CD4-positive, alpha-beta T cell (primary cell): ENCODE data around the gene RANBP9. TPM values are rescaled to one million over a fixed set of nuclear protein-coding genes. Genes with fewer than 3 reads are reported as not detected.

Source experiments
- ATAC-seq: fragments of 200-7000 bp; cut with Tn5 transposase; one replicate; pipeline ENCODE4 v1.10.0; 2022; ENCODE audit warnings: mild to moderate bottlenecking; ENCODE audit not compliant: poor library complexity
- CTCF ChIA-PET: fragments of 350-600 bp; sonication (Branson Sonifier 250); formaldehyde crosslinking; loops from one replicate; lab custom pipeline; 2021; ENCODE audit warnings: antibody characterized with exemption, inconsistent platforms; lab: Charles Lee
- POLR2A ChIA-PET: fragments of 350-600 bp; sonication (Branson Sonifier 250); formaldehyde crosslinking; loops from one replicate; lab custom pipeline; 2021; ENCODE audit warnings: antibody characterized with exemption, inconsistent platforms; lab: Charles Lee
- DNase-seq, 14 experiments: peaks; one replicate each; pipeline ENCODE4 v3.0.0-alpha.2; 2013 to 2020; ENCODE audit warnings: mixed read lengths in 2 of 14
- H3K27ac ChIP-seq, 2 donors: one replicate each; pipeline versions ENCODE4 v1.5.1 to v1.7.0; 2013; ENCODE audit warnings: low read length in 2 of 2, low read depth in 1 of 2, mild to moderate bottlenecking in 1 of 2
- H3K27me3 ChIP-seq, 2 experiments: 1 replicate in 1 of 2; 2 replicates in 1 of 2; pipeline versions ENCODE4 v1.6.1 to v1.7.0; 2013; ENCODE audit warnings: low read length in 2 of 2, control low read depth in 1 of 2, mild to moderate bottlenecking in 1 of 2, moderate library complexity in 1 of 2; ENCODE audit not compliant: insufficient read depth in 2 of 2, control insufficient read depth in 1 of 2
- H3K36me3 ChIP-seq: one replicate; pipeline ENCODE4 v1.6.1; 2013; ENCODE audit warnings: low read length, control low read depth; ENCODE audit not compliant: insufficient read depth
- H3K4me1 ChIP-seq: one replicate; pipeline ENCODE4 v1.6.1; 2013; ENCODE audit warnings: low read length, control low read depth; ENCODE audit not compliant: insufficient read depth
- H3K4me3 ChIP-seq: one replicate; pipeline ENCODE4 v1.5.1; 2013; ENCODE audit warnings: mild to moderate bottlenecking, low read length, moderate library complexity
- H3K9me3 ChIP-seq, 2 experiments: 1 replicate in 1 of 2; 2 replicates in 1 of 2; pipeline versions ENCODE4 v1.6.1 to v1.7.0; 2013; ENCODE audit warnings: low read length in 2 of 2, mild to moderate bottlenecking in 2 of 2, control low read depth in 1 of 2, moderate library complexity in 1 of 2; ENCODE audit not compliant: control insufficient read depth in 1 of 2, insufficient read depth in 1 of 2
- H3K27ac Mint-ChIP-seq: one replicate; pipeline ENCODE4 v1.8.0; 2020; ENCODE audit warnings: mixed read lengths
- H3K27me3 Mint-ChIP-seq: one replicate; pipeline ENCODE4 v1.8.0; 2021; ENCODE audit warnings: mixed read lengths
- H3K36me3 Mint-ChIP-seq: one replicate; pipeline ENCODE4 v1.8.0; 2021; ENCODE audit warnings: low read depth, mixed read lengths
- H3K4me1 Mint-ChIP-seq: one replicate; pipeline ENCODE4 v1.8.0; 2021; ENCODE audit warnings: low read depth, mixed read lengths
- H3K4me3 Mint-ChIP-seq: one replicate; pipeline ENCODE4 v1.8.0; 2020; ENCODE audit warnings: mild to moderate bottlenecking, mixed read lengths
- H3K9me3 Mint-ChIP-seq: one replicate; pipeline ENCODE4 v1.8.0; 2020; ENCODE audit warnings: mixed read lengths
- intact Hi-C, 2 experiments: fragments of 100-400 bp; cut with DNase I in 1 of 2; cut with micrococcal nuclease in 1 of 2; formaldehyde crosslinking; loops; one replicate each; pipeline versions ENCODE4 v1.15.1 to v1.9.0; 2023 to 2025; cut with DNase I, micrococcal nuclease
- total RNA-seq, 174 experiments: library from RNA in 2 of 174; stranded (reverse) in 2 of 174; gene quantifications; one replicate each; pipeline ENCODE4 v1.2.3 and lab custom pipeline; 2021 to 2026
- TF ChIP-seq, protein P1 (sequence below): fragments of 200-600 bp; IDR thresholded peaks from one replicate; pipeline ENCODE4 v1.8.0; 2022; ENCODE audit warnings: antibody characterized with exemption, mild to moderate bottlenecking

The RANBP9 gene
- total RNA-seq, 2 experiments from 2014 or later = 60.8 to 62.9 TPM

DNA sequence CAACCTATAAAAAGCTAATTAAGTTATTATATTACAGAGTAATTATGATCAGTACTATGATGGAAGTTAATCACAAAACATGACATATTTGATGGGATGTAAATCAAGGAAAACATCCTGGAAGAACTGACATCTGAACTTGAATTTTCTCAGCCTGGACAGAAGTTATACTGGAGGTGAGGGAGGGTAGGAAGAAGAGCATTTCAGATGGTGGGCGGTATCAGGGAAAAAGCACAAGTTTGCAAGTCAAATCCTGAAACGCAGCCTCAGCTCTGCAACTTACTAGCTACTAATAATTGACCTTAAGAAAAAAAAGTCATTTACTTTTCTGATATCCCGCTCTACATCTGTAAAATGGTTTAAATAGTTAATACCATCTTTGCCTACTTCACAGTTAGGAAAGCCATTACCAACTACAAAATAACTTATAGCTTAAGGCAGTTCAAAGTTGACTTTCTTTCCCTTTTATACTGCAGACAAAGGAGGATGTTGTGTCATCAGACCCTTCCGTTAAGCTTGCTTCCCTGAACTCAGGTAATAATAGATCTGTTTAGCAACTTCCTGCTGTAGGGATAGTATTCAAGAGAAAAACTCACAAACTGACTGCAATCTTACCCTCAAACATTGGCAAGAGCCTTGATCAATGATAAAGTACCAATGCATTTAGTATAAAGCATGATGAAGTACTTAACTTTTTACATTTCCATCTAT is 75.5 kb downstream of the RANBP9 start:
- TF ChIP-seq, protein P1, sequence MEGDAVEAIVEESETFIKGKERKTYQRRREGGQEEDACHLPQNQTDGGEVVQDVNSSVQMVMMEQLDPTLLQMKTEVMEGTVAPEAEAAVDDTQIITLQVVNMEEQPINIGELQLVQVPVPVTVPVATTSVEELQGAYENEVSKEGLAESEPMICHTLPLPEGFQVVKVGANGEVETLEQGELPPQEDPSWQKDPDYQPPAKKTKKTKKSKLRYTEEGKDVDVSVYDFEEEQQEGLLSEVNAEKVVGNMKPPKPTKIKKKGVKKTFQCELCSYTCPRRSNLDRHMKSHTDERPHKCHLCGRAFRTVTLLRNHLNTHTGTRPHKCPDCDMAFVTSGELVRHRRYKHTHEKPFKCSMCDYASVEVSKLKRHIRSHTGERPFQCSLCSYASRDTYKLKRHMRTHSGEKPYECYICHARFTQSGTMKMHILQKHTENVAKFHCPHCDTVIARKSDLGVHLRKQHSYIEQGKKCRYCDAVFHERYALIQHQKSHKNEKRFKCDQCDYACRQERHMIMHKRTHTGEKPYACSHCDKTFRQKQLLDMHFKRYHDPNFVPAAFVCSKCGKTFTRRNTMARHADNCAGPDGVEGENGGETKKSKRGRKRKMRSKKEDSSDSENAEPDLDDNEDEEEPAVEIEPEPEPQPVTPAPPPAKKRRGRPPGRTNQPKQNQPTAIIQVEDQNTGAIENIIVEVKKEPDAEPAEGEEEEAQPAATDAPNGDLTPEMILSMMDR = no peak
- intact Hi-C loops = loop anchor here in 1 of 2 experiments (5.0 kb wide), 1 partner anchor 71 kb away; no protein-coding TSS in a partner anchor
- peaks cover 85% of the 10 kb centered on the region for H3K36me3 Mint-ChIP-seq
- no peaks in the 10 kb centered on the region for H3K27me3 Mint-ChIP-seq
- peak overlapping the region in 1 of 2 donors; percentile 24 for H3K27ac ChIP-seq
- ChIA-PET POLR2A (interaction anchor here (1.0 to 4.8 kb wide), 6 partner anchors 13 to 76 kb away, joined by 3 to 22 read pairs (median 4); partner anchors contain the start of genes NOL7 and RANBP9), CTCF (interaction anchor here (0.9 to 1.9 kb wide), 4 partner anchors 11 to 76 kb away, joined by 3 to 7 read pairs (median 4); partner anchors contain the start of genes NOL7 and RANBP9)
- ATAC-seq (peak; percentile 71), DNase-seq (peak in 2 of 14 experiments; percentile 13 to 34)
- H3K27ac Mint-ChIP-seq = peak overlapping the region; percentile 72
- H3K27me3 ChIP-seq = no peaks in the 10 kb centered on the region
- no peak overlapping the region for H3K4me3 Mint-ChIP-seq
- peaks cover 44% of the 10 kb centered on the region for H3K4me1 Mint-ChIP-seq
- H3K9me3 Mint-ChIP-seq = no peaks in the 10 kb centered on the region
- H3K9me3 ChIP-seq = no peaks in the 10 kb centered on the region
- peaks cover 52% of the 10 kb centered on the region for H3K36me3 ChIP-seq
- no peak overlapping the region for H3K4me3 ChIP-seq
- H3K4me1 ChIP-seq = peaks cover 3% of the 10 kb centered on the region

DNA sequence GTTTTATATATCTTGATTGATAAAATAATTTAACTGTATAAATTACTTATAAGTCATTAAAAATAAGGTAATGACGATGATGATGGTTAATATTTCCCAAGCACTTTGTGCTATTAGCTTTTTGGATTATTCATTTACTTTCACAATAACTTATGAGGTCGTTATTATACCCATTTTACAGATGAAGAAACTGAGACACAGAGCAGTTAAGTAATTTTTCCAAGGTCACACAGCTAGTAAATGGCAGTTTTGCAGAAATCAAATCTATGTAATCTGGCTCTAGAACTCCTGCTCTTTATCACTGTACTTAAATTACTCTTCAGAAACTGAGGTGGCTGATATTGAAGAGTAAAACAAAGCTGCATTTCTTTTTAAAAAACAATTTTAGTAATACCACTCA is 78.3 kb downstream of the RANBP9 start:
- Histone ChIP-seq H3K27me3 (no peaks in the 10 kb centered on the region), H3K9me3 (no peaks in the 10 kb centered on the region), H3K36me3 (peaks cover 57% of the 10 kb centered on the region), H3K4me1 (peaks cover 3% of the 10 kb centered on the region), H3K4me3 (no peak overlapping the region), H3K27ac (no peak overlapping the region)
- Mint-ChIP-seq H3K9me3 (no peaks in the 10 kb centered on the region), H3K4me3 (no peak overlapping the region), H3K27ac (no peak overlapping the region), H3K27me3 (no peaks in the 10 kb centered on the region), H3K4me1 (peaks cover 42% of the 10 kb centered on the region), H3K36me3 (peaks cover 87% of the 10 kb centered on the region)
- ATAC-seq = no peak
- ChIA-PET CTCF (interaction anchor here (0.7 to 1.5 kb wide), 3 partner anchors 8 to 124 kb away, joined by 3 read pairs; no protein-coding TSS in a partner anchor), POLR2A (interaction anchor here (4.8 kb wide), 1 partner anchor 18 kb away, joined by 22 read pairs; the partner anchor contains the start of gene NOL7)
- TF ChIP-seq, protein P1 = no peak
- no peak for DNase-seq
- intact Hi-C loops = no loop called here

DNA sequence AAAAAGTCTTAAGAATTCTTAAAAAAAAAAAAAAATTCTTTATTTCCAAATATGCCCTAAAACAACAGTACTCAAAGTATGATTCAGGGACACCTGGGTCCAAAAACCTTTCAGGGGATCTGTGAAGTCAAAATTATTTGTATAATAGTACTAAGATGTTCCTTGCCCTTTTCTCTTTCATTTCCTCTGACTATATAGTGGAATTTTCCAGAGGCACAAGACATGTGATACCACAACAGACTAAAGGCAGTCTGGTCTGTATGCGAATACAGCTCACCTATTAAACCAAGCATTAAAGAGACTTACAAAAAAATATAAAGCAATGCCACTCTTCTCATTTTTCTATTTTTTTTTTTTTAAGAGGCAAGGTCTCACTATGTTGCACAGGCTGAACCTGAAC is 81.1 kb downstream of the RANBP9 start:
- TF ChIP-seq, protein P1 = no peak
- intact Hi-C loops = no loop called here
- H3K4me1 ChIP-seq = no peaks in the 10 kb centered on the region
- peaks cover 66% of the 10 kb centered on the region for H3K36me3 ChIP-seq
- no peak overlapping the region for H3K4me3 ChIP-seq
- no peak overlapping the region for H3K27ac ChIP-seq
- ChIA-PET CTCF (interaction anchor here (0.7 to 1.8 kb wide), 3 partner anchors 15 to 56 kb away, joined by 3 to 10 read pairs (median 3); partner anchors contain the start of genes NOL7 and SIRT5), POLR2A (interaction anchor here (1.1 to 1.7 kb wide), 4 partner anchors 15 to 65 kb away, joined by 3 to 4 read pairs (median 4); partner anchors contain the start of genes NOL7 and SIRT5)
- Mint-ChIP-seq H3K27ac (no peak overlapping the region), H3K4me1 (peaks cover 16% of the 10 kb centered on the region), H3K27me3 (no peaks in the 10 kb centered on the region), H3K9me3 (no peaks in the 10 kb centered on the region), H3K36me3 (peaks cover 81% of the 10 kb centered on the region), H3K4me3 (no peak overlapping the region)
- no peaks in the 10 kb centered on the region for H3K27me3 ChIP-seq
- ATAC-seq = no peak
- H3K9me3 ChIP-seq = no peaks in the 10 kb centered on the region
- DNase-seq = no peak
